GM23338 (cell line): ENCODE results near the gene ATP2B1. TPM values are rescaled to one million over a fixed set of nuclear protein-coding genes. Genes with fewer than 3 reads are reported as not detected.

Source experiments
- ATAC-seq: fragments of 200-7000 bp; cut with Tn5 transposase; 3 replicates; pipeline ENCODE4 v1.9.1; 2020
- DNase-seq: peaks from one replicate; pipeline ENCODE4 v3.0.0-alpha.2; 2015; ENCODE audit warnings: low spot score
- H2AFZ ChIP-seq: fragments of 200-600 bp; sonication (generic); 2 replicates; pipeline ENCODE4 v1.8.0; 2016; ENCODE audit warnings: antibody characterized with exemption, mild to moderate bottlenecking, moderate library complexity
- H3F3A ChIP-seq: fragments of 200-600 bp; sonication (generic); replicated peaks from 2 replicates; pipeline ENCODE4 v1.8.0; 2017; ENCODE audit warnings: antibody characterized with exemption, mixed run types, low read depth
- H3K27ac ChIP-seq: fragments of 200-600 bp; sonication (generic); 2 replicates; pipeline ENCODE4 v1.6.1; 2016; ENCODE audit warnings: low read depth
- H3K27me3 ChIP-seq: fragments of 200-600 bp; sonication (generic); 2 replicates; pipeline ENCODE4 v1.8.0; 2016; ENCODE audit warnings: mild to moderate bottlenecking, mixed run types, moderate library complexity; ENCODE audit not compliant: insufficient read depth
- H3K36me3 ChIP-seq: fragments of 200-600 bp; sonication (generic); 2 replicates; pipeline ENCODE4 v1.8.0; 2016; ENCODE audit warnings: mild to moderate bottlenecking; ENCODE audit not compliant: insufficient read depth
- H3K4me1 ChIP-seq: fragments of 200-600 bp; sonication (generic); 2 replicates; pipeline ENCODE4 v1.8.0; 2016; ENCODE audit warnings: mild to moderate bottlenecking, moderate library complexity; ENCODE audit not compliant: insufficient read depth
- H3K4me2 ChIP-seq: fragments of 200-600 bp; sonication (generic); 2 replicates; pipeline ENCODE4 v1.7.1; 2017; ENCODE audit warnings: mixed run types
- H3K4me3 ChIP-seq: fragments of 200-600 bp; sonication (generic); 2 replicates; pipeline ENCODE4 v1.6.1; 2016; ENCODE audit warnings: mixed run types
- H3K79me2 ChIP-seq: fragments of 200-600 bp; sonication (generic); replicated peaks from 2 replicates; pipeline ENCODE4 v1.8.0; 2017; ENCODE audit warnings: mild to moderate bottlenecking; ENCODE audit not compliant: insufficient read depth
- H3K9me2 ChIP-seq: fragments of 200-600 bp; sonication (generic); 2 replicates; pipeline ENCODE4 v1.8.0; 2017; ENCODE audit not compliant: insufficient read depth
- H4K20me1 ChIP-seq: fragments of 200-600 bp; sonication (generic); replicated peaks from 2 replicates; pipeline ENCODE4 v1.8.0; 2017; ENCODE audit warnings: mild to moderate bottlenecking; ENCODE audit not compliant: insufficient read depth
- H3K27ac Mint-ChIP-seq: 2 replicates; pipeline ENCODE4 v1.8.0; 2020; ENCODE audit warnings: inconsistent platforms, mild to moderate bottlenecking, moderate library complexity, mixed read lengths
- H3K27me3 Mint-ChIP-seq: 3 replicates; pipeline ENCODE4 v1.8.0; 2022; ENCODE audit warnings: low read depth, mild to moderate bottlenecking, moderate library complexity, mixed read lengths, inconsistent platforms; ENCODE audit not compliant: insufficient read depth, poor library complexity
- H3K36me3 Mint-ChIP-seq: 3 replicates; pipeline ENCODE4 v1.8.0; 2021; ENCODE audit warnings: low read depth, mild to moderate bottlenecking, inconsistent platforms, moderate library complexity, mixed read lengths
- H3K4me1 Mint-ChIP-seq: 3 replicates; pipeline ENCODE4 v1.8.0; 2020; ENCODE audit warnings: mild to moderate bottlenecking, inconsistent platforms, mixed read lengths
- H3K4me3 Mint-ChIP-seq: 3 replicates; pipeline ENCODE4 v1.8.0; 2021; ENCODE audit warnings: moderate library complexity, mild to moderate bottlenecking, inconsistent platforms, mixed read lengths
- H3K9me3 Mint-ChIP-seq: 3 replicates; pipeline ENCODE4 v1.8.0; 2020; ENCODE audit warnings: moderate library complexity, mild to moderate bottlenecking, inconsistent platforms, mixed read lengths
- EZH2 ChIP-seq: fragments of 200-600 bp; sonication (generic); IDR thresholded peaks from one replicate; pipeline ENCODE4 v1.8.0; 2017; ENCODE audit warnings: antibody characterized with exemption, mild to moderate bottlenecking, low read depth; ENCODE audit not compliant: unreplicated experiment
- EZH2phosphoT487 ChIP-seq: fragments of 200-600 bp; sonication (generic); IDR thresholded peaks from one replicate; pipeline ENCODE4 v1.8.1; 2018; ENCODE audit warnings: antibody characterized with exemption; ENCODE audit not compliant: unreplicated experiment
- NANOG ChIP-seq: IDR thresholded peaks from 2 replicates; pipeline ENCODE4 v1.6.1; 2016; ENCODE audit warnings: antibody characterized with exemption, borderline replicate concordance
- ZNF462 ChIP-seq: fragments of 250-450 bp; sonication (Bioruptor Pico); IDR thresholded peaks from 2 replicates; pipeline ENCODE4 v1.5.0; 2020; ENCODE audit warnings: mild to moderate bottlenecking, moderate library complexity
- polyA plus RNA-seq: library from polyadenylated mRNA; unstranded; fragments of >200 nt; fragmentation: Nextera tagmentation; extraction: Ambion mirVana; gene quantifications from 2 replicates; pipeline ENCODE4 v1.2.1, GENCODE V29; 2016
- total RNA-seq: library from RNA; depleted of rRNA; stranded (reverse); fragments of >200 nt; shearing (Covaris generic); gene quantifications from 2 replicates; pipeline ENCODE4 v1.2.3, GENCODE V29; 2014
- TF ChIP-seq, protein P1 (sequence below): IDR thresholded peaks from 2 replicates; pipeline ENCODE4 v1.6.1; 2016; ENCODE audit warnings: antibody characterized with exemption

The ATP2B1 gene
- total and polyA plus RNA-seq, 2 experiments from 2014 or later: 39.3 to 42.3 TPM

DNA sequence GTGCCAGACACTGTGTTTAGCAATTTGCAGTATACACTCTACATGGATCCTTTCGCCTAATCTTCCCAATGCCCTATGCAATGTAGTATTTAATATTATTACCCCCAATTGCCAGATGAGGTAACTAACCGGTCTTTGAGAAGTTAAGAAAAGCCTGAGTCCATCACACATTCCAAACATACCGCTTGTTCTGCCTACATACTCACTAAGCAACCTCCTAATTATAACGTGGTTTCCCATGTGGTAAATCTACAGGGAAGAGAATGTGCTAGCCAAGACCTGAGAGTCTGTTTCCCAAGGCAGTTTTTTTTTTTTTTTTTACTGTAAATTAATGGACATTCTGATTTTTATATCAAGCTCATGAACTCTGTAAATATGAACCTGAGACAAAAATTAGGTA, 37.2 kb downstream of the ATP2B1 start:
- Histone ChIP-seq H3K4me1 (no peaks in the 10 kb centered on the region), H2AFZ (no peak overlapping the region), H3F3A (no peaks in the 10 kb centered on the region), H3K27ac (0 out of 2 replicates have a peak overlapping the region, but pooled peaks have one; percentile 30), H3K4me2 (no peak overlapping the region), H3K4me3 (no peak overlapping the region), H4K20me1 (0 out of 2 replicates have a peak, but pooled peaks cover 5% of the 10 kb centered on the region), H3K36me3 (no peaks in the 10 kb centered on the region), H3K79me2 (peaks cover 59% of the 10 kb centered on the region), H3K27me3 (no peaks in the 10 kb centered on the region), H3K9me2 (0 out of 2 replicates have a peak, but pooled peaks cover 3% of the 10 kb centered on the region)
- H3K36me3 Mint-ChIP-seq: no peaks in the 10 kb centered on the region
- peak; percentile 62 for DNase-seq
- peak; percentile 73 for ATAC-seq
- 0 out of 2 replicates have a peak overlapping the region, but pooled peaks have one; percentile 7 for H3K27ac Mint-ChIP-seq
- TF ChIP-seq ZNF462 (CRISPR knock-in tag) (no peak), EZH2phosphoT487 (no peak), NANOG (no peak), EZH2 (no peak)
- TF ChIP-seq, protein P1, sequence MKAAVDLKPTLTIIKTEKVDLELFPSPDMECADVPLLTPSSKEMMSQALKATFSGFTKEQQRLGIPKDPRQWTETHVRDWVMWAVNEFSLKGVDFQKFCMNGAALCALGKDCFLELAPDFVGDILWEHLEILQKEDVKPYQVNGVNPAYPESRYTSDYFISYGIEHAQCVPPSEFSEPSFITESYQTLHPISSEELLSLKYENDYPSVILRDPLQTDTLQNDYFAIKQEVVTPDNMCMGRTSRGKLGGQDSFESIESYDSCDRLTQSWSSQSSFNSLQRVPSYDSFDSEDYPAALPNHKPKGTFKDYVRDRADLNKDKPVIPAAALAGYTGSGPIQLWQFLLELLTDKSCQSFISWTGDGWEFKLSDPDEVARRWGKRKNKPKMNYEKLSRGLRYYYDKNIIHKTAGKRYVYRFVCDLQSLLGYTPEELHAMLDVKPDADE: no peak
- no peaks in the 10 kb centered on the region for H3K27me3 Mint-ChIP-seq
- H3K4me3 Mint-ChIP-seq: no peak overlapping the region
- H3K4me1 Mint-ChIP-seq: peaks cover 9% of the 10 kb centered on the region
- H3K9me3 Mint-ChIP-seq: no peaks in the 10 kb centered on the region
